Natural killer cell (primary cell): ENCODE measurements around the gene MAN2A2. TPM values are rescaled to one million over a fixed set of nuclear protein-coding genes. Genes with fewer than 3 reads are reported as not detected.

Experiments
- ATAC-seq, 3 donors: fragments of 150-1000 bp in 2 of 3; fragments of 200-7000 bp in 1 of 3; cut with Tn5 transposase; 1 replicate in 1 of 3; 2 replicates in 2 of 3; pipeline ENCODE4 v1.10.0; 2021; ENCODE audit warnings: mild to moderate bottlenecking in 2 of 3, moderate library complexity in 2 of 3
- DNase-seq, 2 donors: peaks; one replicate each; pipeline versions ENCODE4 v3.0.0 to v3.0.0-alpha.2; 2013 to 2021; ENCODE audit warnings: mixed read lengths in 1 of 2
- H3K27ac ChIP-seq: one replicate; pipeline ENCODE4 v1.5.1; 2013; ENCODE audit warnings: mild to moderate bottlenecking, low read length
- H3K27me3 ChIP-seq: one replicate; pipeline ENCODE4 v1.6.1; 2013; ENCODE audit warnings: low read length; ENCODE audit not compliant: control insufficient read depth, insufficient read depth
- H3K36me3 ChIP-seq: one replicate; pipeline ENCODE4 v1.6.1; 2013; ENCODE audit warnings: low read length; ENCODE audit not compliant: control insufficient read depth, insufficient read depth
- H3K4me1 ChIP-seq: one replicate; pipeline ENCODE4 v1.6.1; 2013; ENCODE audit warnings: low read length; ENCODE audit not compliant: control insufficient read depth, insufficient read depth
- H3K4me3 ChIP-seq: one replicate; pipeline ENCODE4 v1.5.1; 2013; ENCODE audit warnings: low read length
- H3K9me3 ChIP-seq: one replicate; pipeline ENCODE4 v1.6.1; 2013; ENCODE audit warnings: low read length; ENCODE audit not compliant: control insufficient read depth, insufficient read depth
- H3K27ac Mint-ChIP-seq, 2 donors: one replicate each; pipeline ENCODE4 v1.8.0; 2022; ENCODE audit warnings: mild to moderate bottlenecking in 2 of 2, mixed read lengths in 2 of 2, moderate library complexity in 1 of 2
- H3K27me3 Mint-ChIP-seq, 2 donors: one replicate each; pipeline ENCODE4 v1.8.0; 2022; ENCODE audit warnings: low read depth in 2 of 2, mixed read lengths in 2 of 2
- H3K36me3 Mint-ChIP-seq: one replicate; pipeline ENCODE4 v1.8.0; 2022; ENCODE audit warnings: mixed read lengths
- H3K4me1 Mint-ChIP-seq, 2 donors: one replicate each; pipeline ENCODE4 v1.8.0; 2022; ENCODE audit warnings: mixed read lengths in 2 of 2
- H3K4me3 Mint-ChIP-seq: one replicate; pipeline ENCODE4 v1.8.0; 2022; ENCODE audit warnings: mild to moderate bottlenecking, moderate library complexity, mixed read lengths
- H3K9me3 Mint-ChIP-seq, 2 donors: one replicate each; pipeline ENCODE4 v1.8.0; 2022; ENCODE audit warnings: mixed read lengths in 2 of 2
- CTCF ChIP-seq: fragments of 200-600 bp; IDR thresholded peaks from one replicate; pipeline ENCODE4 v1.8.0; 2022; ENCODE audit warnings: antibody characterized with exemption
- WGBS: methylation state at CpG from one replicate; pipeline ENCODE4 v1.1.7; 2013; ENCODE audit warnings: missing lambda C conversion rate; ENCODE audit not compliant: insufficient coverage; 5-methylcytosine and 5-hydroxymethylcytosine counted together
- intact Hi-C: fragments of 100-400 bp; cut with micrococcal nuclease; formaldehyde crosslinking; loops from one replicate; pipeline ENCODE4 v1.14.2; 2022
- total RNA-seq, 4 donors: library from RNA; stranded (reverse); fragments of 120-200 nt in 1 of 4; gene quantifications; one replicate each; pipeline versions ENCODE4 v1.2.3 to v1.2.4, GENCODE V29; 2013 to 2022

The MAN2A2 gene
- total RNA-seq, 3 donors from 2014 or later (not counting 1 experiment from before 2014, with no cell fraction given), result 158 to 200 (median 177) TPM

- TF ChIP-seq CTCF, result no peak
- Histone ChIP-seq H3K4me1 (peaks cover 10% of the 10 kb centered on the region), H3K27me3 (no peaks in the 10 kb centered on the region), H3K36me3 (no peaks in the 10 kb centered on the region), H3K9me3 (no peaks in the 10 kb centered on the region), H3K27ac (no peak overlapping the region), H3K4me3 (no peak overlapping the region)
- intact Hi-C loops, result no loop called here
- no peak for ATAC-seq
- no peaks in the 10 kb centered on the region for H3K27me3 Mint-ChIP-seq
- H3K4me3 Mint-ChIP-seq, result no peak overlapping the region
- no peak for DNase-seq
- no peaks in the 10 kb centered on the region for H3K36me3 Mint-ChIP-seq
- WGBS, result 93% methylated on average over 4 of the region's 4 CpGs
- H3K27ac Mint-ChIP-seq, result no peak overlapping the region
- H3K4me1 Mint-ChIP-seq, result peaks cover 7 to 15% of the 10 kb centered on the region in 2 donors
- no peaks in the 10 kb centered on the region for H3K9me3 Mint-ChIP-seq
Measured at GRCh38 chr15:90863987-90864386, 39.1 kb upstream of the MAN2A2 start.

- Histone ChIP-seq H3K9me3 (no peaks in the 10 kb centered on the region), H3K27me3 (no peaks in the 10 kb centered on the region), H3K36me3 (no peaks in the 10 kb centered on the region), H3K27ac (no peak overlapping the region), H3K4me1 (peaks cover 12% of the 10 kb centered on the region), H3K4me3 (no peak overlapping the region)
- no peaks in the 10 kb centered on the region for H3K27me3 Mint-ChIP-seq
- no peak overlapping the region for H3K4me3 Mint-ChIP-seq
- no peak for DNase-seq
- WGBS, result 94% methylated on average over 10 of the region's 10 CpGs
- no peak for TF ChIP-seq CTCF
- H3K9me3 Mint-ChIP-seq, result no peaks in the 10 kb centered on the region
- no peak for ATAC-seq
- H3K27ac Mint-ChIP-seq, result no peak overlapping the region
- peaks cover 6 to 19% of the 10 kb centered on the region in 2 donors for H3K4me1 Mint-ChIP-seq
- no peaks in the 10 kb centered on the region for H3K36me3 Mint-ChIP-seq
- intact Hi-C loops, result no loop called here
Measured at GRCh38 chr15:90864507-90864906, 38.6 kb upstream of the MAN2A2 start.

GRCh38 chr15:90865702-90866101, 37.4 kb upstream of the MAN2A2 start:
- Histone ChIP-seq H3K9me3 (no peaks in the 10 kb centered on the region), H3K4me1 (peaks cover 18% of the 10 kb centered on the region), H3K27me3 (no peaks in the 10 kb centered on the region), H3K4me3 (no peak overlapping the region), H3K36me3 (no peaks in the 10 kb centered on the region), H3K27ac (no peak overlapping the region)
- H3K4me3 Mint-ChIP-seq, result no peak overlapping the region
- no peaks in the 10 kb centered on the region for H3K27me3 Mint-ChIP-seq
- H3K9me3 Mint-ChIP-seq, result no peaks in the 10 kb centered on the region
- intact Hi-C loops, result no loop called here
- TF ChIP-seq CTCF, result no peak
- no peak for ATAC-seq
- 98% methylated on average over 3 of the region's 4 CpGs for WGBS
- H3K27ac Mint-ChIP-seq, result no peak overlapping the region
- H3K4me1 Mint-ChIP-seq, result peaks cover 14 to 26% of the 10 kb centered on the region in 2 donors
- H3K36me3 Mint-ChIP-seq, result no peaks in the 10 kb centered on the region
- no peak for DNase-seq

GRCh38 chr15:90866161-90866715, 36.9 kb upstream of the MAN2A2 start:
- Histone ChIP-seq H3K9me3 (no peaks in the 10 kb centered on the region), H3K27me3 (no peaks in the 10 kb centered on the region), H3K27ac (no peak overlapping the region), H3K4me1 (peaks cover 22% of the 10 kb centered on the region), H3K4me3 (no peak overlapping the region), H3K36me3 (no peaks in the 10 kb centered on the region)
- Mint-ChIP-seq H3K4me1 (peaks cover 17 to 30% of the 10 kb centered on the region in 2 donors), H3K9me3 (no peaks in the 10 kb centered on the region), H3K4me3 (no peak overlapping the region), H3K27ac (no peak overlapping the region), H3K27me3 (no peaks in the 10 kb centered on the region), H3K36me3 (no peaks in the 10 kb centered on the region)
- 93% methylated on average over 15 of the region's 16 CpGs for WGBS
- ATAC-seq (no peak), DNase-seq (no peak)
- intact Hi-C loops, result no loop called here
- no peak for TF ChIP-seq CTCF
